ENCODE data around the gene TMEM94.

The TMEM94 gene

GRCh38 chr17:75506888-75507287, 50.5 kb downstream of the TMEM94 start:
- H3K27me3 ChIP-seq (ENCODE audit: insufficient read depth, low read length) = no peaks in the 10 kb centered on the region
- no peak overlapping the region for H3K9ac ChIP-seq (ENCODE audit: low read depth, low read length)
- H3K9me3 ChIP-seq (ENCODE audit: insufficient read depth, low read depth, low read length) = no peaks in the 10 kb centered on the region
- no peak overlapping the region for H3K4me3 ChIP-seq (ENCODE audit: low read length)
- peaks cover 40% of the 10 kb centered on the region for H3K36me3 ChIP-seq (ENCODE audit: insufficient read depth, low read length)
- no peak overlapping the region for H3K27ac ChIP-seq (ENCODE audit: low read depth, low read length)
- WGBS = 97% methylated on average over 20 of the region's 20 CpGs
- no peaks in the 10 kb centered on the region for H3K4me1 ChIP-seq (ENCODE audit: insufficient read depth, low read length)

GRCh38 chr17:75507733-75508719, 51.6 kb downstream of the TMEM94 start:
- Histone ChIP-seq H3K27me3 (ENCODE audit: insufficient read depth, low read length) (no peaks in the 10 kb centered on the region), H3K4me3 (ENCODE audit: low read length) (no peak overlapping the region), H3K9ac (ENCODE audit: low read depth, low read length) (no peak overlapping the region), H3K36me3 (ENCODE audit: insufficient read depth, low read length) (peaks cover 40% of the 10 kb centered on the region), H3K9me3 (ENCODE audit: insufficient read depth, low read depth, low read length) (no peaks in the 10 kb centered on the region), H3K4me1 (ENCODE audit: insufficient read depth, low read length) (no peaks in the 10 kb centered on the region), H3K27ac (ENCODE audit: low read depth, low read length) (no peak overlapping the region)
- WGBS = 84% methylated on average over 27 of the region's 27 CpGs

GRCh38 chr17:75508931-75509361, 52.5 kb downstream of the TMEM94 start:
- Histone ChIP-seq H3K27me3 (ENCODE audit: insufficient read depth, low read length) (no peaks in the 10 kb centered on the region), H3K4me1 (ENCODE audit: insufficient read depth, low read length) (0 out of 2 replicates have a peak, but pooled peaks cover under 1% of the 10 kb centered on the region), H3K36me3 (ENCODE audit: insufficient read depth, low read length) (peaks cover 40% of the 10 kb centered on the region), H3K4me3 (ENCODE audit: low read length) (no peak overlapping the region), H3K9ac (ENCODE audit: low read depth, low read length) (no peak overlapping the region), H3K9me3 (ENCODE audit: insufficient read depth, low read depth, low read length) (no peaks in the 10 kb centered on the region), H3K27ac (ENCODE audit: low read depth, low read length) (no peak overlapping the region)
- 90% methylated on average over 5 of the region's 5 CpGs for WGBS

- Histone ChIP-seq H3K4me3 (ENCODE audit: low read length) (no peak overlapping the region), H3K27ac (ENCODE audit: low read depth, low read length) (no peak overlapping the region), H3K27me3 (ENCODE audit: insufficient read depth, low read length) (no peaks in the 10 kb centered on the region), H3K4me1 (ENCODE audit: insufficient read depth, low read length) (0 out of 2 replicates have a peak, but pooled peaks cover 6% of the 10 kb centered on the region), H3K9me3 (ENCODE audit: insufficient read depth, low read depth, low read length) (no peaks in the 10 kb centered on the region), H3K9ac (ENCODE audit: low read depth, low read length) (no peak overlapping the region), H3K36me3 (ENCODE audit: insufficient read depth, low read length) (peaks cover 40% of the 10 kb centered on the region)
- WGBS = 92% methylated on average over 16 of the region's 19 CpGs
Measured at GRCh38 chr17:75509528-75510258, 53.3 kb downstream of the TMEM94 start.

GRCh38 chr17:75511270-75511609, 54.8 kb downstream of the TMEM94 start:
- H3K36me3 ChIP-seq (ENCODE audit: insufficient read depth, low read length) = peaks cover 28% of the 10 kb centered on the region
- no peaks in the 10 kb centered on the region for H3K9me3 ChIP-seq (ENCODE audit: insufficient read depth, low read depth, low read length)
- H3K9ac ChIP-seq (ENCODE audit: low read depth, low read length) = no peak overlapping the region
- 89% methylated on average over 4 of the region's 4 CpGs for WGBS
- H3K27ac ChIP-seq (ENCODE audit: low read depth, low read length) = no peak overlapping the region
- no peak overlapping the region for H3K4me3 ChIP-seq (ENCODE audit: low read length)
- no peaks in the 10 kb centered on the region for H3K27me3 ChIP-seq (ENCODE audit: insufficient read depth, low read length)
- 0 out of 2 replicates have a peak, but pooled peaks cover 6% of the 10 kb centered on the region for H3K4me1 ChIP-seq (ENCODE audit: insufficient read depth, low read length)

- no peak overlapping the region for H3K9ac ChIP-seq (ENCODE audit: low read depth, low read length)
Measured at GRCh38 chr17:75511610-75512575, 55.5 kb downstream of the TMEM94 start.

GRCh38 chr17:75512926-75513640, 56.6 kb downstream of the TMEM94 start:
- 82% methylated on average over 8 of the region's 10 CpGs for WGBS
- Histone ChIP-seq H3K9ac (ENCODE audit: low read depth, low read length) (no peak overlapping the region), H3K27me3 (ENCODE audit: insufficient read depth, low read length) (no peaks in the 10 kb centered on the region), H3K36me3 (ENCODE audit: insufficient read depth, low read length) (peaks cover 17% of the 10 kb centered on the region), H3K4me1 (ENCODE audit: insufficient read depth, low read length) (0 out of 2 replicates have a peak, but pooled peaks cover 11% of the 10 kb centered on the region), H3K9me3 (ENCODE audit: insufficient read depth, low read depth, low read length) (no peaks in the 10 kb centered on the region), H3K27ac (ENCODE audit: low read depth, low read length) (no peak overlapping the region), H3K4me3 (ENCODE audit: low read length) (no peak overlapping the region)

More at GRCh38 chr17:75511610-75512575, 55.5 kb downstream of the TMEM94 start:
- Histone ChIP-seq H3K9me3 (ENCODE audit: insufficient read depth, low read depth, low read length) (no peaks in the 10 kb centered on the region), H3K36me3 (ENCODE audit: insufficient read depth, low read length) (peaks cover 22% of the 10 kb centered on the region), H3K4me3 (ENCODE audit: low read length) (no peak overlapping the region), H3K27me3 (ENCODE audit: insufficient read depth, low read length) (no peaks in the 10 kb centered on the region), H3K4me1 (ENCODE audit: insufficient read depth, low read length) (0 out of 2 replicates have a peak, but pooled peaks cover 6% of the 10 kb centered on the region), H3K27ac (ENCODE audit: low read depth, low read length) (no peak overlapping the region)
- WGBS = 85% methylated on average over 13 of the region's 13 CpGs

- Histone ChIP-seq H3K4me1 (ENCODE audit: insufficient read depth, low read length) (0 out of 2 replicates have a peak, but pooled peaks cover 11% of the 10 kb centered on the region), H3K9me3 (ENCODE audit: insufficient read depth, low read depth, low read length) (no peaks in the 10 kb centered on the region), H3K36me3 (ENCODE audit: insufficient read depth, low read length) (peaks cover 17% of the 10 kb centered on the region), H3K9ac (ENCODE audit: low read depth, low read length) (no peak overlapping the region), H3K27ac (ENCODE audit: low read depth, low read length) (no peak overlapping the region), H3K4me3 (ENCODE audit: low read length) (peak overlapping the region; percentile 95; the same call in 1 of the 2 replicates), H3K27me3 (ENCODE audit: insufficient read depth, low read length) (no peaks in the 10 kb centered on the region)
- WGBS = 94% methylated on average over 17 of the region's 17 CpGs
Measured at GRCh38 chr17:75513641-75514000, 57.2 kb downstream of the TMEM94 start.

GRCh38 chr17:75514299-75514918, 58.0 kb downstream of the TMEM94 start:
- no peaks in the 10 kb centered on the region for H3K27me3 ChIP-seq (ENCODE audit: insufficient read depth, low read length)
- peak overlapping the region; percentile 91 for H3K9ac ChIP-seq (ENCODE audit: low read depth, low read length)
- 16% methylated on average over 15 of the region's 15 CpGs for WGBS
- H3K4me3 ChIP-seq (ENCODE audit: low read length) = peak overlapping the region; percentile 95
- peak overlapping the region; percentile 79; the same call in 1 of the 2 replicates for H3K27ac ChIP-seq (ENCODE audit: low read depth, low read length)
- no peaks in the 10 kb centered on the region for H3K9me3 ChIP-seq (ENCODE audit: insufficient read depth, low read depth, low read length)
- peaks cover 21% of the 10 kb centered on the region for H3K36me3 ChIP-seq (ENCODE audit: insufficient read depth, low read length)
- H3K4me1 ChIP-seq (ENCODE audit: insufficient read depth, low read length) = 0 out of 2 replicates have a peak, but pooled peaks cover 11% of the 10 kb centered on the region

Data from HUES64 (cell line).